ENCODE measurements around the gene FERMT3. TPM values are rescaled to one million over a fixed set of nuclear protein-coding genes. Genes with fewer than 3 reads are reported as not detected.
"Not testable (repeated sequence)": the region's sequence is repeated elsewhere in the genome, so short reads cannot be mapped to it uniquely, and the experiment has no call there.

FERMT3 gene
- total RNA-seq, 3 donors from 2014 or later = 368 to 444 (median 399) TPM

- H3K9me3 Mint-ChIP-seq = no peaks in the 10 kb centered on the region
Observed at GRCh38 chr11:64241491-64242374, 35.2 kb downstream of the FERMT3 start.

GRCh38 chr11:64243236-64243854 is 36.8 kb downstream of the FERMT3 start:
- H3K36me3 Mint-ChIP-seq (ENCODE audit: insufficient read depth) = peaks cover 2% of the 10 kb centered on the region
- H3K9me3 Mint-ChIP-seq = no peaks in the 10 kb centered on the region
- peak overlapping the region; percentile 89 for H3K4me3 Mint-ChIP-seq
- ATAC-seq (no peak), DNase-seq (no peak)
- H3K4me1 Mint-ChIP-seq (ENCODE audit: low read depth) = peaks cover 33% of the 10 kb centered on the region
- no peaks in the 10 kb centered on the region for H3K27me3 Mint-ChIP-seq (ENCODE audit: low read depth)

More at GRCh38 chr11:64241491-64242374, 35.2 kb downstream of the FERMT3 start:
- H3K36me3 Mint-ChIP-seq (ENCODE audit: insufficient read depth) = peaks cover 2% of the 10 kb centered on the region
- DNase-seq = no peak
- H3K4me1 Mint-ChIP-seq (ENCODE audit: low read depth) = peaks cover 31% of the 10 kb centered on the region
- peak overlapping the region; percentile 89 for H3K4me3 Mint-ChIP-seq
- peak; percentile 1 for ATAC-seq
- H3K27me3 Mint-ChIP-seq (ENCODE audit: low read depth) = no peaks in the 10 kb centered on the region

- Mint-ChIP-seq H3K9me3 (no peaks in the 10 kb centered on the region), H3K4me1 (ENCODE audit: low read depth) (peaks cover 33% of the 10 kb centered on the region), H3K4me3 (peak overlapping the region; percentile 89), H3K36me3 (ENCODE audit: insufficient read depth) (peaks cover 2% of the 10 kb centered on the region), H3K27me3 (ENCODE audit: low read depth) (no peaks in the 10 kb centered on the region)
- DNase-seq (no peak), ATAC-seq (no peak)
Observed at GRCh38 chr11:64244107-64244506, 37.6 kb downstream of the FERMT3 start.

DNA sequence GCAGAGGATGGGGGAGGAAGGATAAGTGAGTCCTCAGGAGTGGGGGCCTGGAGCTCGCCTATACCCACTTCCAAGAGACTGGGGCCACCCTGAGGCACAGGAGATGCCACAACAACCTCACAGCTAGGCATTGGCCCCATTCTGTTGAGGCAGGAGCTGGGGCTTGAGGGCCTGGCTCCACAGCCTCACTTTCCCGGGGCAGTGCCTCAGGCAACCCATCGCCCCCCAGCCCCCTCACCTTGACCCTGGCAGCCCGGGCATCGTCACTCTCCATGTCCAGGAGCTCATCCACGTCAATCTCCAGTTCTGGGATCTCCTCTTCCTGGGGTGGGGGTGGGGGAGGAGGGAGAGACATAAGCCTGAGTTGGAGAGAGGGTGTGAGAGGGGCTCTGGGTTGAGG is 38.4 kb downstream of the FERMT3 start:
- Mint-ChIP-seq H3K4me3 (peak overlapping the region; percentile 97), H3K27me3 (ENCODE audit: low read depth) (no peaks in the 10 kb centered on the region), H3K4me1 (ENCODE audit: low read depth) (peaks cover 31% of the 10 kb centered on the region), H3K36me3 (ENCODE audit: insufficient read depth) (peaks cover 2% of the 10 kb centered on the region), H3K9me3 (no peaks in the 10 kb centered on the region)
- DNase-seq (no peak), ATAC-seq (no peak)

DNA sequence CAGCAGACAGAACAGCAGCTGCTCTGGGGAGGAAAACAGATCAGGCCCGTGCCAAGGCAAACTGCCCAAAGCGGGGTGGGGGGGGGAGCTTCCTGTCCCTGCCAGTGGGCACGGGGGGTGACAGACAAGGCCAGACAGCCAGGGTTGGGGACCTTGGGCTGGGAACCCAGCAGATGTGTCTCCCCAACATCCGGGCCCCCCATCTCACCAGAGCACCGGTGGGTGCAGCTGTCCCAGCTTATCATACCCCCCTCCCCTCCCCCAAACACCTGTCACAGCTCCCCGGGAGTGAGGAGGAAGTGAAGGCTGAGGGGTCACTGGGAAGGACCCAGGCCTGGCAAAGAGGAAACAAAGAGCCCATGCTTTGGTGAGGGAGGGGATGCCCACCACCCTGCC is 38.9 kb downstream of the FERMT3 start:
- no peaks in the 10 kb centered on the region for H3K9me3 Mint-ChIP-seq
- ATAC-seq = no peak
- H3K4me3 Mint-ChIP-seq = peak overlapping the region; percentile 97
- no peaks in the 10 kb centered on the region for H3K36me3 Mint-ChIP-seq (ENCODE audit: insufficient read depth)
- DNase-seq = no peak
- no peaks in the 10 kb centered on the region for H3K27me3 Mint-ChIP-seq (ENCODE audit: low read depth)
- peaks cover 29% of the 10 kb centered on the region for H3K4me1 Mint-ChIP-seq (ENCODE audit: low read depth)

DNA sequence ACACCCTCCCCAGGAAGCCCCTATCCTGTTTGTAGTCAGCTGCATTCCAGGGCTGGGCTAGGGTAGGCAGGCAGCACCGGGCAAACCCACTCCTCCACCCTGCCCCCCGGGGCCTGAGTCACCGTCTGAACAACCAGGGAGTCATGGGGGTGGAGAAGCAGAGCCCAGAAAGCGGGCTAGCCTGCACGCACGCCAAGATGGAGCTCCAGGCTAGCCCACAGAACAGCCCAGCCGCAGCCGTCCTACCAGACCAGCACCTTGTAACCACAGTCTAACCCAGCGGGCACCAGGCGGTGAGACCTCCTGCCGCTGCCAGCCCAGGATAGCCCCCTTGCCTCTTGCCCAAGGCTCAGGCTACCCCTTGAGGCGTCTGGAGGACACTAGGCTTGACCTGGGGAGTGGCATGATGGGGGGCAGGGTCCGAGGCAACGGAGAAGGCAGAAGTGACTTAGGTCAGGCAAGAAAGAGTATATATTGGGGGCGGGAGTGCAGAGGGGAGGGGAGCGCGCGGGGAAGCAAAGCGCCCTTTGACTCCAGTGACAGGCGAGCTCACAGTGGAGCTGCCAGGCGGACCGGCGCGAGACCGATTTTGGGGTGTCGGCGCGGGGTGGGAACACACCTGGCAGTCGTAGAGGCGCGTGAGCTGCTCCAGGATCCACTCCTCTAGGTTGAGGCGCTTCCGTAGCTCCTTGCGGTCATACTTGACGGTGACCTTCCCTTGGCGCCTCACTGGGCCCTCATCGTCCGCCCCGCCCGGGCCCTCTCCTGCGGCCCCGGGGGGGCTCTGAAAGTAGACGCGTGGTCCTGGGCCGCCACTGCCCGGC is 39.5 kb downstream of the FERMT3 start:
- no peaks in the 10 kb centered on the region for H3K9me3 Mint-ChIP-seq
- H3K4me1 Mint-ChIP-seq (ENCODE audit: low read depth) = peaks cover 28% of the 10 kb centered on the region
- H3K4me3 Mint-ChIP-seq = peak overlapping the region; percentile 97
- no peaks in the 10 kb centered on the region for H3K36me3 Mint-ChIP-seq (ENCODE audit: insufficient read depth)
- peak; percentile 82 for DNase-seq
- no peaks in the 10 kb centered on the region for H3K27me3 Mint-ChIP-seq (ENCODE audit: low read depth)
- ATAC-seq = peak; percentile 16 to 20

DNA sequence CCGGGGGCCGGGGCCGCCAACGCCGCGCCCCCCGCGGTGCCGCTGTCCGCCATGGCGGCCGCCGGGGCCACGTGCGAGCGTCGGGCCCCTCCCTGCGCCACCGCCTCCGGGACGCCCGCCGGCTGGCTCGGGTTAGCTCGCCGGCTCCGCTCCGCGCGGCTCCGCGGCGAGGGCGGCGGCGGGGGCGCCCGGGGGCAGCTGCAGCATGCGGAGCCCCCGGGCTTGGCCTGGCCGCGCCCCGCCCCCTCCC is 40.0 kb downstream of the FERMT3 start:
- H3K4me3 Mint-ChIP-seq = peak overlapping the region; percentile 83
- H3K4me1 Mint-ChIP-seq (ENCODE audit: low read depth) = peaks cover 28% of the 10 kb centered on the region
- H3K9me3 Mint-ChIP-seq; H3K27me3 Mint-ChIP-seq (ENCODE audit: low read depth); H3K36me3 Mint-ChIP-seq (ENCODE audit: insufficient read depth); DNase-seq: not testable (repeated sequence)
- ATAC-seq = peak; percentile 16 to 26

DNA sequence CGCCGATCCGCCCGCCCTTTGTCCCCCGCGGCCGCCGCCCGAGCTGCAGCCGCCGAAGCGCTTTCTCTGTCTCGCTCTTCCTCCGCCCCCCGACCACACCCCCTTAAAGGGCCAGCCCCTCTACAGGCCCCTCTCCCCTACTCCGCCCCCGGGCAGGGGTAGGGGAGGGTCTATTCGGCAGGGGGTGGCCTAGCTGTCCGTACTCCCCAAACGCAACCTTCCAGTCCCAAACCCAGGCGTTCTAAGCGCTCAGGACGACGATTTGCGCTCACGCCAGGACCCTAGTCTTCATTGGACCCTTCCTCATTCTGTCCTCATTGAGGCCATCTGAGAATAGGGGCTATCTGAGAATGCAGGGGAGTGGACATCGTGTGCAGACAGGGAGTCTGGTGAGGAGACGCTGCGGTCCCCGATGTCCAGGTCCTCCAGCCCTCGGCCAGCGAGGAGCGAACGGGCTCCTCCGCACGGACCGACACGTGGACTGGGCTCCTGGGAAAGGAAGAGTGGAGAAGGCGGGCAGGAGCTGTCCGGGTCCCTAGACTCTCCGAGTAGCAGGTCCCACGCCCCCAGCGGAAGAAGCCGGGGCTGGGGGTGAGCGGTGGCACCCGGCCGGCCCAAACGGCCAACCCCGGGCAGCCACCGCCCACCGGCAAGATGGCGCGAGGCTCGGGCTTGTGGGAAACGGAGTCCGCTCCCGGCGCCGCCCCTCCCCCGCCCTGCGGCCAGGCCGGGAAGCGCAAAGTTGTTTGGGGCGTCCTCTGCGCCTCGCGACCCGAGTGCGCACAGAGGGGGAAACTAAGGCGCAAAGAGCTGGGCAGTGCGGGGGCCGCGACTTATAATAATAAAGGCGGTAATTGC is 40.6 kb downstream of the FERMT3 start, which contains the start of gene PPP1R14B:
Gene PPP1R14B, minus strand, starts transcription at position 73 of the 858 bp plus-strand sequence. CDS start 270 bp downstream, outside the sequence.
- peak within 1 kb of the TSS; percentile 97 for H3K4me3 Mint-ChIP-seq
- peak; percentile 77 for DNase-seq
- H3K27me3 Mint-ChIP-seq (ENCODE audit: low read depth) = no peaks in the 10 kb centered on the region
- ATAC-seq = peak; percentile 69
- no peaks in the 10 kb centered on the region for H3K36me3 Mint-ChIP-seq (ENCODE audit: insufficient read depth)
- H3K4me1 Mint-ChIP-seq (ENCODE audit: low read depth) = peaks cover 33% of the 10 kb centered on the region
- no peaks in the 10 kb centered on the region for H3K9me3 Mint-ChIP-seq

DNA sequence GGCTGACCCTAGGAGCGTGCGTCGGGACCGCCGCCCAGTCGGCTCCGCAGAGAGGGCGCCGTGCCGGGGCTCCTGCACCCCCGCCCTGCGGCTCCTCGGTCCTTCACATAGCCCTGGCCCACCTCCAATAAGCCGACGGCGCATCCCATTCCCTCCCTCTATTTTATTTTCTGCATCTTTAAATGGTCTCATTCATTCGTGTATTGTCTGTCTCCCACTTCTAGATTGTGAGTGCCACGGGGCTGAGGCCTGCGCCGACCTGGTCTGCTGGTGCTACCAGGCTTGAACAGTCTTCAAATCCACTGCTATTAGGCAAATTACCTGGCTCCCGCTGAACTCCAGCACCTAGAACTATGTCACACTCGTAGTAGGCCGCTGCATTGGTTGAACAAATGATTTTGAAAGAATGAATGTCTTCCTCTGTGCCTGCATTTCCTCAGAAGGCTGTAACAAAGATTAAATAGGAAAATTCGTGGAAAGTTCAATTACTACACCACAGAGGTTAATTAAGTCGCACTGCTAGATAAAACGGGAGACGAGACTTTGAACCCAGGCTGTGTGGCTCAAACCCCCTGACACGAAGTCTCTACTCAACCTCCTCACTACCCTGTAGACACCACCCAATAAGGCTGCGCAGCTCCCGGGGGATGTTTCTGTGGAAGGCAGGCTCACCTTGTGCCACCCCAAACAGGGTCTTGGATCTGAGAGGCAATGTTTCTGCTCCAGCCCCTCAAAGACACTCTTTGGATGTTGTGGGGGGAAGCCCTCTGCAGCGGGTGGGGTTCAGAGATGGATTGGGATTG is 41.4 kb downstream of the FERMT3 start:
- Mint-ChIP-seq H3K9me3 (no peaks in the 10 kb centered on the region), H3K4me3 (peak overlapping the region; percentile 73)

GRCh38 chr11:64248578-64248977 is 42.1 kb downstream of the FERMT3 start:
- Mint-ChIP-seq H3K27me3 (ENCODE audit: low read depth) (no peaks in the 10 kb centered on the region), H3K9me3 (no peaks in the 10 kb centered on the region), H3K4me3 (peak overlapping the region; percentile 35), H3K4me1 (ENCODE audit: low read depth) (peaks cover 22% of the 10 kb centered on the region), H3K36me3 (ENCODE audit: insufficient read depth) (no peaks in the 10 kb centered on the region)
- DNase-seq (no peak), ATAC-seq (no peak)

More for the DNA sequence above, 41.4 kb downstream of the FERMT3 start:
- no peak for ATAC-seq
- DNase-seq = no peak
- no peaks in the 10 kb centered on the region for H3K27me3 Mint-ChIP-seq (ENCODE audit: low read depth)
- H3K36me3 Mint-ChIP-seq (ENCODE audit: insufficient read depth) = no peaks in the 10 kb centered on the region
- peaks cover 28% of the 10 kb centered on the region for H3K4me1 Mint-ChIP-seq (ENCODE audit: low read depth)

DNA sequence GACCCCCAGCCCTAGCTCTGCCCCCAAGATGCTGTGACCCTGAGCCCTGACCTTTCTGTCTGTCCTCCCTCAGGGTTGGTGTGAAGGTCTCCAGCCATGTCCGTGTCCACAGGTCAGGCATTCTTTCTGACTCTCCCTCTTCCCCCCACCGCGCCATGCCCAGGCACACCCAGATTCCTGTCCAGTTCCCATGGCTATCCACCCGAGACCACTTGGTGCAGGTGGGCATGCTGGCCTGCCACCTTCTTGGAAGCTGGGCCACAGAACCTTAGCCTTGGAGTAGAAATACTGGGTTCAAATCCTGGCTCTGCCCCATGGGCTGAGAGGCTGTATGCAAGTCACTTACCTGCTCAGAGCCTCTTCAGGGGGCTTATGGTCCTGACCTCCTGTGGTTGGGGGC is 42.5 kb downstream of the FERMT3 start:
- ATAC-seq = no peak
- no peak for DNase-seq
- H3K4me1 Mint-ChIP-seq (ENCODE audit: low read depth) = peaks cover 18% of the 10 kb centered on the region
- no peaks in the 10 kb centered on the region for H3K36me3 Mint-ChIP-seq (ENCODE audit: insufficient read depth)
- no peaks in the 10 kb centered on the region for H3K27me3 Mint-ChIP-seq (ENCODE audit: low read depth)
- H3K4me3 Mint-ChIP-seq = peak overlapping the region; percentile 35
- no peaks in the 10 kb centered on the region for H3K9me3 Mint-ChIP-seq

- H3K36me3 Mint-ChIP-seq (ENCODE audit: insufficient read depth) = no peaks in the 10 kb centered on the region
- DNase-seq (no peak), ATAC-seq (no peak)
- no peaks in the 10 kb centered on the region for H3K27me3 Mint-ChIP-seq (ENCODE audit: low read depth)
- no peaks in the 10 kb centered on the region for H3K9me3 Mint-ChIP-seq
- H3K4me3 Mint-ChIP-seq = peak overlapping the region; percentile 21
- peaks cover 15% of the 10 kb centered on the region for H3K4me1 Mint-ChIP-seq (ENCODE audit: low read depth)
Observed at GRCh38 chr11:64249563-64250414, 43.3 kb downstream of the FERMT3 start.

Data from activated T-cell treated with anti-CD3 and anti-CD28 coated beads, Interleukin-2, amount 50 U/mL, for 4 hours (primary cell).